H1 (cell line): ENCODE measurements around the gene IRF9. TPM values are rescaled to one million over a fixed set of nuclear protein-coding genes. Genes with fewer than 3 reads are reported as not detected.

ENCODE experiments used
- CHD2 ChIP-seq: IDR thresholded peaks from 2 replicates; pipeline ENCODE4 v1.6.1; 2012; ENCODE audit warnings: low read length, improper control_type of control experiment
- CREB1 ChIP-seq: IDR thresholded peaks from 2 replicates; pipeline ENCODE4 v1.6.1; 2012; ENCODE audit warnings: inconsistent platforms
- microRNA-seq, 2 experiments: library from miRNA; unstranded; fragments of <30 nt; microRNA quantifications; one replicate each; pipeline versions ENCODE4 to v1.2.0, GENCODE V29; 2016 to 2020; ENCODE audit warnings: borderline microRNAs expressed in 2 of 2, borderline number of aligned reads in 2 of 2, borderline replicate concordance in 1 of 2
- polyA plus RNA-seq, 7 experiments: library from polyadenylated mRNA; depleted of rRNA in 3 of 7; stranded (reverse) in 5 of 7; unstranded in 2 of 7; fragments of >200 nt in 5 of 7; fragments of 200-250 nt in 2 of 7; gene quantifications; 1 replicate in 5 of 7; 2 replicates in 1 of 7; 4 replicates in 1 of 7; pipeline versions ENCODE4 v1.2.1 to v1.2.3, GENCODE V29; 2011 to 2013; ENCODE audit warnings: missing spikeins in 2 of 7, mixed read lengths in 2 of 7
- small RNA-seq: library from polyadenylated mRNA; stranded (forward); fragments of <200 nt; extraction: miRNeasy Mini kit (QIAGEN cat#:217004); gene quantifications from one replicate; pipeline ENCODE3, GENCODE V24; 2013; ENCODE audit not compliant: insufficient read depth
- total RNA-seq: library from RNA; stranded (reverse); fragmentation: NEBNext Ultra II Directional; extraction: Animal tissue kit (Norgen Biotek cat#: 25700); gene quantifications from 2 replicates; pipeline ENCODE4 v1.2.1, GENCODE V29; 2021
- TF ChIP-seq, protein P1 (sequence below): IDR thresholded peaks from 2 replicates; pipeline ENCODE4 v1.6.1; 2012; ENCODE audit warnings: low read length, inconsistent platforms

Gene IRF9
- total and polyA plus RNA-seq, 2 of the 8 experiments (the other 6 are each of a cell fraction or from before 2014, with no cell fraction given) = 11.4 to 13.2 TPM

DNA sequence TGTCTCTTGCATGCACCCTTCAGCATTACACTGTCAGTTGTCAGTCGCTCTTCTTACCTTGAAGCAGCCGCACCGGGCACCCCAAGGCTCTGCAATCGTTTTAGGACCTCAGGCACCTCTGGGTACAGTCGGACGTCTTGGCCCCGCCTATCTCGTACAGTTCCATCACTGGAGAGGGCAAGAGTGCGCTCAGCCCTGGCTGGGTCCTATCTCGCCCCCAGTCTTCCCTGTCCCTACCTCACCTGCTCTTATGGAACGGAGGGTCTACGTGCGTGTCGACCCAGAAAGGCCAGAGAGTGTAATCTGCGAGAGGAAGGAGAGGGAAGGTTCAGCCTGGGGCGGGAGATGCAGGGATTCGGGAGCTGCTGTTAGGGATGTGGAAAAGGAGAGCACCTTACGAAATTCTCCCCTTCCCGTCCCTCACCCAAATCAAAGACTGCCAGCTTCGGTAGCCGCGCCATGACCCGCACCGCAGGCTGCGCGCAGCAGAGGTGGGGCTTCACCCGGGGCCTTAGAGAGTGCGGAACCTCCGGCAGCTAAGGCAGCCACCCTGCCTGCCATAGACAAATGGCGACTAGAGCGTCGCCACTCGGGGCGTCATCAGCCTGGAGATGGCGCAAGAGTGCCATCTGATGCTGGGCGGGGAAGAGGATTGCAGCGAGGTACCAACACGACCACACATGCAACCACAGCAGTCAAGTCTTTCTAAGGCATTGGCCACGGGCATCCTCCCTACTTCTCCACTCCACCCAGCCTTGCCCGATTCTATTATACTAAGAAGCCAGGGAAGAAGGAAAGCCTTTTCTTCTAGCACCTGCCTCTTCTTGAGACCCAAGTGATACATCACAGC, 54.7 kb downstream of the IRF9 start, which contains the start of gene MDP1 (continued):
- TF ChIP-seq, protein P1, sequence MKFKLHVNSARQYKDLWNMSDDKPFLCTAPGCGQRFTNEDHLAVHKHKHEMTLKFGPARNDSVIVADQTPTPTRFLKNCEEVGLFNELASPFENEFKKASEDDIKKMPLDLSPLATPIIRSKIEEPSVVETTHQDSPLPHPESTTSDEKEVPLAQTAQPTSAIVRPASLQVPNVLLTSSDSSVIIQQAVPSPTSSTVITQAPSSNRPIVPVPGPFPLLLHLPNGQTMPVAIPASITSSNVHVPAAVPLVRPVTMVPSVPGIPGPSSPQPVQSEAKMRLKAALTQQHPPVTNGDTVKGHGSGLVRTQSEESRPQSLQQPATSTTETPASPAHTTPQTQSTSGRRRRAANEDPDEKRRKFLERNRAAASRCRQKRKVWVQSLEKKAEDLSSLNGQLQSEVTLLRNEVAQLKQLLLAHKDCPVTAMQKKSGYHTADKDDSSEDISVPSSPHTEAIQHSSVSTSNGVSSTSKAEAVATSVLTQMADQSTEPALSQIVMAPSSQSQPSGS = peak; percentile 39; the same call in 1 of the 2 replicates
- peak; percentile 96 for TF ChIP-seq CREB1
- TF ChIP-seq CHD2 = peak; percentile 48; the same call in 1 of the 2 replicates

Small RNAs within 50 kb of the gene (microRNA-seq; reads per million reads assigned to microRNA genes)
- 0 reads per million in 2 experiments for gene MIR7703

Small RNAs within 50 kb of the gene (small RNA-seq; reads per million reads assigned to genes)
- gene AL136295.4 (not detected), gene CHMP4A (not detected), gene IPO4 (1.9 reads per million, percentile 12 among the genes with 10 or more reads in this experiment), gene IRF9 (not detected), gene MDP1 (not detected), gene RNA5SP383 (6.5 reads per million, percentile 71 among the genes with 10 or more reads in this experiment)

Other genes starting within 250 kb of the IRF9 start
Only the 30 nearest of the 32 such genes appear.
- gene DHRS4L2, start 172.3 kb upstream of the IRF9 start, total RNA-seq = 15.2 and 15.4 TPM in 2 replicates
- gene DHRS4L2, start 172.3 kb upstream of the IRF9 start, polyA plus RNA-seq (2011; rRNA removed) = 12.3 and 14.2 TPM in 2 replicates
- gene CARMIL3, start 109.3 kb upstream of the IRF9 start, total RNA-seq = 8.5 and 9.0 TPM in 2 replicates
- gene CARMIL3, start 109.3 kb upstream of the IRF9 start, polyA plus RNA-seq (2011; rRNA removed) = 6.0 and 7.8 TPM in 2 replicates
- not detected in 2 replicates for gene CPNE6, start 89.7 kb upstream of the IRF9 start, total RNA-seq
- gene CPNE6, start 89.7 kb upstream of the IRF9 start, polyA plus RNA-seq (2011; rRNA removed) = 0.02 and 0.05 TPM in 2 replicates
- 79.3 and 81.9 TPM in 2 replicates for gene PCK2, start 67.0 kb upstream of the IRF9 start, total RNA-seq
- gene PCK2, start 67.0 kb upstream of the IRF9 start, polyA plus RNA-seq (2011; rRNA removed) = 115 and 221 TPM in 2 replicates
- gene DCAF11, start 46.5 kb upstream of the IRF9 start, total RNA-seq = 63.6 and 67.2 TPM in 2 replicates
- 60.4 and 74.6 TPM in 2 replicates for gene DCAF11, start 46.5 kb upstream of the IRF9 start, polyA plus RNA-seq (2011; rRNA removed)
- 1.1 TPM in 2 replicates for gene NRL, start 46.3 kb upstream of the IRF9 start, total RNA-seq
- gene NRL, start 46.3 kb upstream of the IRF9 start, polyA plus RNA-seq (2011; rRNA removed) = 2.1 and 2.2 TPM in 2 replicates
- gene FITM1, start 30.6 kb upstream of the IRF9 start, total RNA-seq = 0.33 and 0.76 TPM in 2 replicates
- gene FITM1, start 30.6 kb upstream of the IRF9 start, polyA plus RNA-seq (2011; rRNA removed) = 0.53 and 0.80 TPM in 2 replicates
- gene PSME1, start 25.1 kb upstream of the IRF9 start, total RNA-seq = 85.9 and 91.7 TPM in 2 replicates
- gene PSME1, start 25.1 kb upstream of the IRF9 start, polyA plus RNA-seq (2011; rRNA removed) = 57.4 and 74.9 TPM in 2 replicates
- gene EMC9, start 19.7 kb upstream of the IRF9 start, total RNA-seq = 36.9 and 38.4 TPM in 2 replicates
- gene EMC9, start 19.7 kb upstream of the IRF9 start, polyA plus RNA-seq (2011; rRNA removed) = 47.2 and 60.1 TPM in 2 replicates
- 111 and 118 TPM in 2 replicates for gene PSME2, start 14.7 kb upstream of the IRF9 start, total RNA-seq
- 71.8 and 76.8 TPM in 2 replicates for gene PSME2, start 14.7 kb upstream of the IRF9 start, polyA plus RNA-seq (2011; rRNA removed)
- 57.8 and 72.0 TPM in 2 replicates for gene RNF31, start 13.8 kb upstream of the IRF9 start, total RNA-seq
- gene RNF31, start 13.8 kb upstream of the IRF9 start, polyA plus RNA-seq (2011; rRNA removed) = 17.5 and 40.6 TPM in 2 replicates
- gene REC8, start 10.8 kb downstream of the IRF9 start, total RNA-seq = 25.8 and 28.5 TPM in 2 replicates
- 9.8 and 19.1 TPM in 2 replicates for gene REC8, start 10.8 kb downstream of the IRF9 start, polyA plus RNA-seq (2011; rRNA removed)
- 108 and 109 TPM in 2 replicates for gene IPO4, start 27.6 kb downstream of the IRF9 start, total RNA-seq
- gene IPO4, start 27.6 kb downstream of the IRF9 start, polyA plus RNA-seq (2011; rRNA removed) = 55.5 and 80.6 TPM in 2 replicates
- 22.2 and 25.3 TPM in 2 replicates for gene TM9SF1, start 34.2 kb downstream of the IRF9 start, total RNA-seq
- 24.6 and 29.2 TPM in 2 replicates for gene TM9SF1, start 34.2 kb downstream of the IRF9 start, polyA plus RNA-seq (2011; rRNA removed)
- gene TSSK4, start 44.4 kb downstream of the IRF9 start, total RNA-seq = 0.28 TPM in 1 of 2 replicates, not detected in the other
- 0.05 TPM in 1 of 2 replicates, not detected in the other for gene TSSK4, start 44.4 kb downstream of the IRF9 start, polyA plus RNA-seq (2011; rRNA removed)
- 32.9 and 36.4 TPM in 2 replicates for gene CHMP4A, start 52.2 kb downstream of the IRF9 start, total RNA-seq
- 23.4 and 37.6 TPM in 2 replicates for gene CHMP4A, start 52.2 kb downstream of the IRF9 start, polyA plus RNA-seq (2011; rRNA removed)
- 14.3 and 17.7 TPM in 2 replicates for gene MDP1, start 54.8 kb downstream of the IRF9 start, total RNA-seq
- gene MDP1, start 54.8 kb downstream of the IRF9 start, polyA plus RNA-seq (2011; rRNA removed) = 25.3 and 32.2 TPM in 2 replicates
- 241 and 253 TPM in 2 replicates for gene NEDD8, start 71.1 kb downstream of the IRF9 start, total RNA-seq
- 196 and 317 TPM in 2 replicates for gene NEDD8, start 71.1 kb downstream of the IRF9 start, polyA plus RNA-seq (2011; rRNA removed)
- gene GMPR2, start 71.7 kb downstream of the IRF9 start, total RNA-seq = 85.3 and 88.3 TPM in 2 replicates
- 52.9 and 61.6 TPM in 2 replicates for gene GMPR2, start 71.7 kb downstream of the IRF9 start, polyA plus RNA-seq (2011; rRNA removed)
- gene TINF2, start 81.4 kb downstream of the IRF9 start, total RNA-seq = 31.0 and 36.7 TPM in 2 replicates
- gene TINF2, start 81.4 kb downstream of the IRF9 start, polyA plus RNA-seq (2011; rRNA removed) = 23.5 and 31.7 TPM in 2 replicates
- gene TGM1, start 101.9 kb downstream of the IRF9 start, total RNA-seq = 2.0 and 2.2 TPM in 2 replicates
- gene TGM1, start 101.9 kb downstream of the IRF9 start, polyA plus RNA-seq (2011; rRNA removed) = 1.8 and 4.1 TPM in 2 replicates
- gene RABGGTA, start 110.3 kb downstream of the IRF9 start, total RNA-seq = 16.0 and 16.9 TPM in 2 replicates
- 49.8 and 65.1 TPM in 2 replicates for gene RABGGTA, start 110.3 kb downstream of the IRF9 start, polyA plus RNA-seq (2011; rRNA removed)
- 8.8 and 13.4 TPM in 2 replicates for gene DHRS1, start 138.5 kb downstream of the IRF9 start, total RNA-seq
- gene DHRS1, start 138.5 kb downstream of the IRF9 start, polyA plus RNA-seq (2011; rRNA removed) = 31.7 and 40.2 TPM in 2 replicates
- gene NOP9, start 138.6 kb downstream of the IRF9 start, total RNA-seq = 34.8 and 39.3 TPM in 2 replicates
- gene NOP9, start 138.6 kb downstream of the IRF9 start, polyA plus RNA-seq (2011; rRNA removed) = 17.8 and 22.4 TPM in 2 replicates
- not detected in 2 replicates for gene CIDEB, start 146.7 kb downstream of the IRF9 start, total RNA-seq
- gene CIDEB, start 146.7 kb downstream of the IRF9 start, polyA plus RNA-seq (2011; rRNA removed) = 0.09 and 0.11 TPM in 2 replicates
- 6.7 and 7.0 TPM in 2 replicates for gene LTB4R2, start 148.9 kb downstream of the IRF9 start, total RNA-seq
- gene LTB4R2, start 148.9 kb downstream of the IRF9 start, polyA plus RNA-seq (2011; rRNA removed) = 5.3 and 9.8 TPM in 2 replicates
- 4.1 and 6.8 TPM in 2 replicates for gene LTB4R, start 150.2 kb downstream of the IRF9 start, total RNA-seq
- gene LTB4R, start 150.2 kb downstream of the IRF9 start, polyA plus RNA-seq (2011; rRNA removed) = 6.7 and 9.7 TPM in 2 replicates
- 0.35 and 0.69 TPM in 2 replicates for gene ADCY4, start 173.8 kb downstream of the IRF9 start, total RNA-seq
- gene ADCY4, start 173.8 kb downstream of the IRF9 start, polyA plus RNA-seq (2011; rRNA removed) = 0.27 and 0.57 TPM in 2 replicates
- 0.39 and 0.55 TPM in 2 replicates for gene RIPK3, start 178.7 kb downstream of the IRF9 start, total RNA-seq
- 0.20 and 0.24 TPM in 2 replicates for gene RIPK3, start 178.7 kb downstream of the IRF9 start, polyA plus RNA-seq (2011; rRNA removed)
- gene NFATC4, start 206.9 kb downstream of the IRF9 start, total RNA-seq = 47.3 and 51.2 TPM in 2 replicates
- 50.3 and 78.9 TPM in 2 replicates for gene NFATC4, start 206.9 kb downstream of the IRF9 start, polyA plus RNA-seq (2011; rRNA removed)